A549 (cell line): ENCODE measurements around the gene SLIT3. TPM values are rescaled to one million over a fixed set of nuclear protein-coding genes. Genes with fewer than 3 reads are reported as not detected.

Experiments
- ATAC-seq, 2 experiments: fragments of 200-7000 bp in 1 of 2; fragments of >200 bp in 1 of 2; cut with Nextera tagmentation in 1 of 2; cut with Tn5 transposase in 1 of 2; 3 replicates each; pipeline versions ENCODE4 v1.8.0 to v1.9.1; 2018 to 2020; ENCODE audit warnings: mild to moderate bottlenecking in 1 of 2, moderate library complexity in 1 of 2
- CTCF ChIA-PET: fragments of 300-600 bp; sonication (Branson Sonifier 250); formaldehyde crosslinking; extraction: SDS; loops from one replicate; lab custom pipeline; 2021; ENCODE audit warnings: antibody characterized with exemption, inconsistent platforms; lab: Yijun Ruan, JAX
- POLR2A ChIA-PET: fragments of 350-600 bp; formaldehyde crosslinking; extraction: SDS; loops from one replicate; lab custom pipeline; 2021; ENCODE audit warnings: antibody characterized with exemption, inconsistent platforms; lab: Yijun Ruan, JAX
- DNase-seq, 2 experiments: peaks; one replicate each; pipeline versions ENCODE4 v3.0.0 to v3.0.0-alpha.2; 2011 to 2016; ENCODE audit warnings: low read depth in 1 of 2, low spot score in 1 of 2
- FAIRE-seq: peaks from 2 replicates; lab custom pipeline; 2011; peaks lifted over from hg19 to GRCh38; lab: Jason Lieb, UNC
- H3K27ac ChIP-seq, 2 experiments: fragments of >200 bp; sonication (Bioruptor Twin); formaldehyde crosslinking; 3 replicates each; pipeline ENCODE4 v1.5.1; 2016 to 2017
- H3K4me1 ChIP-seq: fragments of >200 bp; sonication (Bioruptor Twin); formaldehyde crosslinking; 3 replicates; pipeline ENCODE4 v1.6.1; 2016
- H3K4me2 ChIP-seq: fragments of >200 bp; sonication (Bioruptor Twin); formaldehyde crosslinking; 3 replicates; pipeline ENCODE4 v1.6.1; 2016
- H3K4me3 ChIP-seq: fragments of >200 bp; sonication (Bioruptor Twin); formaldehyde crosslinking; 3 replicates; pipeline ENCODE4 v1.5.1; 2016
- H3K9me3 ChIP-seq: fragments of >200 bp; sonication (Bioruptor Twin); formaldehyde crosslinking; 3 replicates; pipeline ENCODE4 v1.6.1; 2016
- BCL3 ChIP-seq: fragments of >200 bp; sonication (Bioruptor Twin); formaldehyde crosslinking; IDR thresholded peaks from 3 replicates; pipeline ENCODE4 v1.6.1; 2016
- BHLHE40 ChIP-seq: IDR thresholded peaks from 2 replicates; pipeline ENCODE4 v1.6.1; 2012; ENCODE audit warnings: low read depth, low read length, inconsistent platforms
- CBX2 ChIP-seq: fragments of 200-600 bp; sonication (generic); IDR thresholded peaks from 2 replicates; pipeline ENCODE4 v1.6.1; 2016; ENCODE audit warnings: low read depth, mild to moderate bottlenecking, borderline replicate concordance
- CEBPB ChIP-seq, 2 experiments: fragments of >200 bp in 1 of 2; sonication (Bioruptor Twin) in 1 of 2; formaldehyde crosslinking in 1 of 2; IDR thresholded peaks; 2 replicates each; pipeline ENCODE4 v1.6.1; 2012 to 2016
- CHD4 ChIP-seq: fragments of 200-600 bp; sonication (generic); IDR thresholded peaks from 2 replicates; pipeline ENCODE4 v1.6.1; 2016; ENCODE audit warnings: antibody characterized with exemption, mild to moderate bottlenecking, borderline replicate concordance
- FOSB ChIP-seq: fragments of 250-450 bp; sonication (Bioruptor Pico); IDR thresholded peaks from 2 replicates; pipeline ENCODE4 v1.5.0; 2020; ENCODE audit warnings: mild to moderate bottlenecking, moderate library complexity
- GATA3 ChIP-seq: IDR thresholded peaks from 2 replicates; pipeline ENCODE4 v1.6.1; 2012; ENCODE audit warnings: borderline replicate concordance
- HEYL ChIP-seq: fragments of 250-450 bp; sonication (Bioruptor Pico); IDR thresholded peaks from 2 replicates; pipeline ENCODE4 v1.8.0; 2021; ENCODE audit warnings: mild to moderate bottlenecking, moderate library complexity
- JUNB ChIP-seq: fragments of >200 bp; sonication (Bioruptor Twin); formaldehyde crosslinking; IDR thresholded peaks from 2 replicates; pipeline ENCODE4 v1.6.1; 2016
- KDM1A ChIP-seq: fragments of 200-600 bp; sonication (generic); IDR thresholded peaks from 2 replicates; pipeline ENCODE4 v1.6.1; 2016; ENCODE audit warnings: low read depth, mild to moderate bottlenecking
- MAFK ChIP-seq: fragments of 450-650 bp; IDR thresholded peaks from 2 replicates; pipeline ENCODE4 v1.6.1; 2014; ENCODE audit not compliant: partially characterized antibody
- MAZ ChIP-seq: fragments of 150-350 bp; IDR thresholded peaks from 2 replicates; pipeline ENCODE4 v1.6.1; 2014; ENCODE audit warnings: antibody characterized with exemption, low read depth, low read length, borderline replicate concordance
- PHF8 ChIP-seq: fragments of 200-600 bp; sonication (generic); IDR thresholded peaks from 2 replicates; pipeline ENCODE4 v1.6.1; 2016; ENCODE audit warnings: low read depth, mild to moderate bottlenecking, antibody characterized with exemption, moderate library complexity, borderline replicate concordance
- POLR2AphosphoS2 ChIP-seq: conservative IDR thresholded peaks from 2 replicates; pipeline ENCODE4 v1.6.1; 2012; ENCODE audit warnings: low read length, improper control_type of control experiment, inconsistent platforms
- RARB ChIP-seq: fragments of 250-450 bp; sonication (Bioruptor Pico); IDR thresholded peaks from 2 replicates; pipeline ENCODE4 v1.8.0; 2021; ENCODE audit warnings: mild to moderate bottlenecking, moderate library complexity
- REST ChIP-seq: fragments of 200-600 bp; sonication (generic); IDR thresholded peaks from 2 replicates; pipeline ENCODE4 v1.6.1; 2016; ENCODE audit warnings: antibody characterized with exemption, mild to moderate bottlenecking, moderate library complexity
- RNF2 ChIP-seq: fragments of 200-600 bp; sonication (generic); IDR thresholded peaks from 2 replicates; pipeline ENCODE4 v1.6.1; 2016; ENCODE audit warnings: low read depth, mild to moderate bottlenecking, antibody characterized with exemption, moderate library complexity, borderline replicate concordance
- SREBF2 ChIP-seq: fragments of 450-650 bp; IDR thresholded peaks from 2 replicates; pipeline ENCODE4 v1.6.1; 2014; ENCODE audit warnings: mild to moderate bottlenecking, moderate library complexity
- ZC3H11A ChIP-seq: fragments of 450-650 bp; IDR thresholded peaks from 2 replicates; pipeline ENCODE4 v1.6.1; 2014; ENCODE audit warnings: antibody characterized with exemption, mild to moderate bottlenecking
- WGBS: methylation state at CpG from one replicate; pipeline ENCODE4 v1.1.6; 2017; ENCODE audit errors: missing lambda C conversion rate; 5-methylcytosine and 5-hydroxymethylcytosine counted together
- polyA plus RNA-seq, 4 experiments: library from polyadenylated mRNA; depleted of rRNA in 3 of 4; stranded (reverse); fragments of >200 nt; fragmentation: RNase III in 1 of 4; extraction: RNeasy Plus Mini Kit Qiagen cat#74134 plus additional on column Dnase treatment in 1 of 4; gene quantifications; 2 replicates in 3 of 4; 3 replicates in 1 of 4; pipeline ENCODE4 v1.2.3, GENCODE V29; 2011 to 2017

SLIT3 gene
- polyA plus RNA-seq, 2 of the 4 experiments (the other 2 are of a cell fraction) = 12.7 to 22.9 TPM

GRCh38 chr5:168752012-168752411 is 548.9 kb downstream of the SLIT3 start:
- Histone ChIP-seq H3K9me3 (no peaks in the 10 kb centered on the region), H3K4me2 (no peak overlapping the region), H3K4me1 (no peaks in the 10 kb centered on the region), H3K4me3 (no peak overlapping the region), H3K27ac (no peak overlapping the region)
- WGBS = 88% methylated on average over 3 of the region's 3 CpGs
- CTCF ChIA-PET = interaction anchor here (0.6 to 1.8 kb wide), 3 partner anchors 11 to 1229 kb away, joined by 3 to 4 read pairs (median 4); partner anchors contain the start of gene INSYN2B
- no peak for ATAC-seq
- FAIRE-seq = no peak
- DNase-seq = no peak
- TF ChIP-seq MAZ (no peak), CHD4 (no peak), POLR2AphosphoS2 (no peak), KDM1A (no peak), CEBPB (IDR thresholded peaks at IDR 0.05) (no peak), MAFK (no peak), GATA3 (no peak), JUNB (no peak), CBX2 (no peak), REST (no peak), ZC3H11A (no peak), BHLHE40 (no peak)
- POLR2A ChIA-PET = no interaction called here

- DNase-seq = no peak
- TF ChIP-seq POLR2AphosphoS2 (no peak), HEYL (CRISPR knock-in tag) (no peak), CEBPB (IDR thresholded peaks at IDR 0.05) (no peak), PHF8 (no peak), SREBF2 (no peak), RNF2 (no peak), RARB (no peak), BCL3 (no peak), FOSB (CRISPR knock-in tag) (no peak)
- no peak overlapping the region for H3K4me2 ChIP-seq
- ATAC-seq = no peak
- ChIA-PET CTCF (interaction anchor here (0.7 to 1.2 kb wide), 3 partner anchors 10 to 45 kb away, joined by 3 to 4 read pairs (median 3); no protein-coding TSS in a partner anchor), POLR2A (no interaction called here)
- no peak for FAIRE-seq
- no peak overlapping the region for H3K4me3 ChIP-seq
- H3K4me1 ChIP-seq = no peaks in the 10 kb centered on the region
- WGBS = 90% methylated on average over 6 of the region's 6 CpGs
- H3K27ac ChIP-seq = no peak overlapping the region
- H3K9me3 ChIP-seq = no peaks in the 10 kb centered on the region
Observed at GRCh38 chr5:168750926-168751325, 550.0 kb downstream of the SLIT3 start.
